ENCODE data around the gene C4orf46. TPM values are rescaled to one million over a fixed set of nuclear protein-coding genes. Genes with fewer than 3 reads are reported as not detected.
"Not testable (repeated sequence)": the region's sequence is repeated elsewhere in the genome, so short reads cannot be mapped to it uniquely, and the experiment has no call there.

Gene C4orf46
- total RNA-seq, 4 donors from 2014 or later: 3.2 to 5.0 (median 3.4) TPM

DNA sequence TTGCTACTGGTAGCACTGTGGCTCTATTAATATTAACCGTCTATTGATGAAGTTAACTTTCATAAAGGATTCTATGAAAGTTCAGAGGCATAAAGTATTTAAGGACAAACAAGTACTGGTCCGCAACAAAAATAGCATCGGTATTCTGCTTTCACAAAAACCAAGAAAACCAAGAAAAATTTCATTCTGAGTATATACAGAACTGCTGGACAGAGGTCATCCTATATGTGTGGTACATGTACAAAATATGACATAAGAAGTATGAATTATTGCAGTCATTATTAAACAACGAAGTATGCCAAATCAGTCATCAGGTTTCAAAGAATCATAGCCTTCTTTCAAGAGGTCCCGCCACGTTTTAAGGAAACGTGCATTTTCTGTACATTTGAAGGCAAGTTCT lies 2.4 kb downstream of the C4orf46 start:
- TF ChIP-seq, protein P1, sequence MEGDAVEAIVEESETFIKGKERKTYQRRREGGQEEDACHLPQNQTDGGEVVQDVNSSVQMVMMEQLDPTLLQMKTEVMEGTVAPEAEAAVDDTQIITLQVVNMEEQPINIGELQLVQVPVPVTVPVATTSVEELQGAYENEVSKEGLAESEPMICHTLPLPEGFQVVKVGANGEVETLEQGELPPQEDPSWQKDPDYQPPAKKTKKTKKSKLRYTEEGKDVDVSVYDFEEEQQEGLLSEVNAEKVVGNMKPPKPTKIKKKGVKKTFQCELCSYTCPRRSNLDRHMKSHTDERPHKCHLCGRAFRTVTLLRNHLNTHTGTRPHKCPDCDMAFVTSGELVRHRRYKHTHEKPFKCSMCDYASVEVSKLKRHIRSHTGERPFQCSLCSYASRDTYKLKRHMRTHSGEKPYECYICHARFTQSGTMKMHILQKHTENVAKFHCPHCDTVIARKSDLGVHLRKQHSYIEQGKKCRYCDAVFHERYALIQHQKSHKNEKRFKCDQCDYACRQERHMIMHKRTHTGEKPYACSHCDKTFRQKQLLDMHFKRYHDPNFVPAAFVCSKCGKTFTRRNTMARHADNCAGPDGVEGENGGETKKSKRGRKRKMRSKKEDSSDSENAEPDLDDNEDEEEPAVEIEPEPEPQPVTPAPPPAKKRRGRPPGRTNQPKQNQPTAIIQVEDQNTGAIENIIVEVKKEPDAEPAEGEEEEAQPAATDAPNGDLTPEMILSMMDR (IDR thresholded peaks at IDR 0.05): no peak
- DNase-seq (ENCODE audit: low spot score): no peak

DNA sequence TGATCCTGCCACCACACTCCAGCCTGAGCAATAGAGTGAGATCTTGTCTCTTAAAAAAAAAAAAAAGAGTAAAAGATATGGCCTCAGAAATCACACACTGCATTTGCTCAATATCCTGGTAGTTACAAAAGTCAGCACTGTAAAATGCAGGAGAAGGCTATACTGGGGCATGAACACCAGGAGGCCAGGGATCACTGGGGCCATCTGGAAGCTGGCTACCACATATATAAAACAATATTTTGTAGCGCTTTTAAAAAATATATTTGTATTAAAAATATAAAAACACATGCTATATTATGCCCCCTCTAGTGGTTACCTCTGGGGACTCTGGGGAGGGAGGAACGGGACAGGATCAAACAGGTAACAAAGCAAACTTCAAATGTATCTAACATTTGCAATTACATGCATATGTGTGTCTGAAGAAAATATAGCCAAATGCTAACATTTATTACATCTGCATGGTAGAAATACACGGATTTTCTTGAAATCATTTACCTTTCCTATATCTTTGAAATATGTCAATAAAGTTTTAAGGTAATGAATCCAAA lies 4.0 kb downstream of the C4orf46 start:
- TF ChIP-seq, protein P1 (IDR thresholded peaks at IDR 0.05): no peak
- ATAC-seq (ENCODE audit: low FRiP score): no peak
- DNase-seq (ENCODE audit: low spot score): no peak

More for the DNA sequence above, 2.4 kb downstream of the C4orf46 start:
- ATAC-seq (ENCODE audit: low FRiP score): no peak

DNA sequence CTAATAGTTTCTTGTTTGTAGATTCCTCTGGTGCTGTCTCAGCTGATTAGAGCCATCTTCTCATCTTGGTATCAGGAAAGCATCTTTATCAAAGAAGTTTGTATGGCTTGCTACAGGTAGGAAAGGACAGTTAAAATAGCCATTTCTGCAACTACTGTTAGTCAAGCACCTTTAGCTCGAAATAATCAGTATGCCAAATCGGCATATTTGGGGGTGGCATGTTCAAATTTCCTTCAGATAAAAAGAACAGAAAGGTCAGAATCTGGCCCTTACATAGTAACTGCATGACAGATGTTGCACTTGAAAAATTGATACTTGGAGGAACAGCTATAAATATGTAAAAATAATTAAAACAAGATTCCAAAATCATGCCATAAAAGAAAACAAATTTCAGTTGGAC lies 4.8 kb downstream of the C4orf46 start:
- ATAC-seq (ENCODE audit: low FRiP score): no peak
- TF ChIP-seq, protein P1 (IDR thresholded peaks at IDR 0.05): no peak
- no peak for DNase-seq (ENCODE audit: low spot score)

DNA sequence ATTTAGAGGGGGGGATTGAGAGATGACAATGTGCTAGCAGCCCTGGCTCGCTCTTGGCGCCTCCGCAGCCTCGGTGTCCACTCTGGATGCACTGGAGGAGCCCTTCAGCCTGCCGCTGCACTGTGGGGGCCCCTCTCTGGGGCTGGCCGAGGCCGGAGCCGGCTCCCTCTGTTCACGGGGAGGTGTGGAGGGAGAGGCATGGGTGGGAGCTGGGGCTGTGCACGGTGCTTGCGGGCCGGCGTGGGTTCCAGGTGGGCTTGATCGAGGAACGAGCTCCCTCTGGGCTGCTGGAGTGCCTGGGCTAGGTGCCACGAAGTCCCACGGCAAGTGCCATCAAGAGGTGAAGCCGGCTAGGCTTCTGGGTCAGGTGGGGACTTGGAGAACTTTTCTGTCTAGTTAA lies 6.9 kb downstream of the C4orf46 start:
- no peak for ATAC-seq (ENCODE audit: low FRiP score)
- no peak for DNase-seq (ENCODE audit: low spot score)
- TF ChIP-seq, protein P1 (IDR thresholded peaks at IDR 0.05): no peak

DNA sequence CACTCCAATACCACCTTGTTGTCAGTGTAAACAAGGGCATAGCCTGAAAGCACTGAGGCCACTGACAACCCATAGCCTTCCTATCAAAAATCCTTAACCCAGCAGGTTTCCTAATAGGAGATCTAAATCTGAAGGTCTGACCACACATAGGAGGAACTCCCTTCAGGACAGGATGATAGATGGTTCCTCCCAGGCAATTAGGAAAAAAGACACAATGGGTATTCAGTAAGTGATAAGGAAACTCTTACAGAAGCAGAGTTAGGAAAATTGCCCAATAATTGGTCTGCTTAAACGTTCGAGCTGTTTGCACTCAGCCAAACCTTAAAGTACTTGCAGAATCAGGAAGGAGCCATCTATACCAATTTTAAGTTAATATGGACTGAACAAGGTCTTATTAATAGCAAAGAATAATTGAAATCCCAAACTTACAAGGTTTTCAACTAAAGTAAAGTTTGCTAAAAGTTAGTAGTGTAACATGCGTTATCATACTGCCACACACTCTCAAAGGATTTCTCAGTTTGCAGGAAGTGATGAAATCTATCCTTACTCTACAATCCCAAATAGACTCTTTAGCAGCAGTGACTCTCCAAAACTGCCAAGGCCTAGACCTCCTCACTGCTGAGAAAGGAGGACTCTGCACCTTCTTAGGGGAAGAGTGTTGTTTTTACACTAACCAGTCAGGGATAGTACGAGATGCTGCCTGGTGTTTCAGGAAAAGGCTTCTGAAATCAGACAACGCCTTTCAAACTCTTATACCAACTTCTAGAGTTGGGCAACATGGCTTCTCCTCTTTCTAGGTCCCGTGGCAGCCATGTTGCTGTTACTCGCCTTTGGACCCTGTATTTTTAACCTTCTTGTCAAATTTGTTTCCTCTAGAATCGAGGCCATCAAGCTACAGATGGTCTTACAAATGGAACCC lies 7.7 kb downstream of the C4orf46 start:
- not testable (repeated sequence) for DNase-seq (ENCODE audit: low spot score); ATAC-seq (ENCODE audit: low FRiP score)

DNA sequence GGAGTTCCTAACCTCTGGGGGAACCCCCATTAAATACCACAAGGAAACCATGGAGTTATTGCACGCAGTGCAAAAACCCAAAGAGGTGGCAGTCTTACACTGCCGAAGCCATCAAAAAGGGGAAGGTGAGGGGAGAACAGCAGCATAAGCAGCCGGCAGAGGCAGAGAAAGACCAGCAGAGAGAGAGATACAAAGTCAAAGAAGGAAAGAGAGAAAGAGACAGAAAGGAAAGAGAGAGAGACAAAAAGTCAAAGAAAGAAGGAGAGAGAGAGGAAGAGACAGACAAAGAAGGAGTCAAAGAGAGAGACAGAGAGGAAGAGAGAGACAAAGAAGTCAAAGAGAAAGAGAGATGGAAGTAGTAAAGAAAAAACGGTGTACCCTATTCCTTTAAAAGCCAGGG lies 8.4 kb downstream of the C4orf46 start:
- ATAC-seq (ENCODE audit: low FRiP score); DNase-seq (ENCODE audit: low spot score): not testable (repeated sequence)

DNA sequence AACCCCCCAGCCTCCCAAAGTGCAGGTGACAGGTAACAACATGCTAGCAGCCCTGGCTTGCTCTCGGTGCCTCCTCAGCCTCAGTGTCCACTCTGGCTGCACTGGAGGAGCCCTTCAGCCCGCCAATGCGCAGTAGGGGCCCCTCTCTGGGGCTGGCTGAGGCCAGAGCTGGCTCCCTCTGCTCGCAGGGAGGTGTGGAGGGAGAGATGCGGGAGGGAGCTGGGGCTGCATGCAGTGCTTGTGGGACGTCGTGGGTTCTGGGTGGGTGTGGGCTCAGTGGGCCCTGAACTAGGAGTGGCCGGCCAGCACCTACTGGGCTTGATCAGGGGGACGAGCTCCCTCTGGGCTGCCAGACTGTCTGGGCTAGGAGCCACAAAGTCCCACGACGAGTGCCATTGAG lies 14.4 kb downstream of the C4orf46 start:
- ATAC-seq (ENCODE audit: low FRiP score) (no peak), DNase-seq (ENCODE audit: low spot score) (no peak)
- TF ChIP-seq, protein P1 (IDR thresholded peaks at IDR 0.05): no peak

DNA sequence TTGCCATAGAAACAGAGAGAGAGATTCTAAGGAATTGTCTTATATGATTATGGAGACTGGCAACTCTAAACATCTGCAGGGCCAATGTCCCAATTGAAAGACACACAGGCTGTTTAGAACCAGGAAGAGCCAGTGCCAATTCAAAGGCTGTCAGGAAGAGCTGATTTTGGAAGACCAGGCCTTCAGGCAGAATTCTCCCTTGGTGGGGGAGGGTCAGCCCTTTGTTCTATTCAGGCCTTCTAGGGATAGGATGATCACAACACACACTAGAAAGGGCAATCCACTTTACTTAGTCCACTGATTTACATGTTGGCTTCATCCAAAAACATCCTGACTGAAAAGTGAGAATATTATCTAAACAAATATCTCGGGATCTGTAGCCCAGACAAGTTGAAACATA lies 15.2 kb downstream of the C4orf46 start:
- no peak for DNase-seq (ENCODE audit: low spot score)
- TF ChIP-seq, protein P1 (IDR thresholded peaks at IDR 0.05): no peak
- ATAC-seq (ENCODE audit: low FRiP score): no peak
